Ovary (tissue), 9 donors: ENCODE data around the gene ANKFN1. TPM values are rescaled to one million over a fixed set of nuclear protein-coding genes. Genes with fewer than 3 reads are reported as not detected.

Experiments used
- DNase-seq, 5 donors: peaks; one replicate each; pipeline ENCODE4 v3.0.0-alpha.2; 2019 to 2020
- H3K27ac ChIP-seq, 2 donors: fragments of 200-600 bp; one replicate each; pipeline versions ENCODE4 v1.5.1 to v1.8.0; 2019 to 2022
- H3K27me3 ChIP-seq: fragments of 200-600 bp; one replicate; pipeline ENCODE4 v1.8.0; 2022
- H3K36me3 ChIP-seq: fragments of 200-600 bp; sonication (generic); one replicate; pipeline ENCODE4 v1.5.1; 2019
- H3K4me1 ChIP-seq: one replicate; pipeline ENCODE4 v1.8.1; 2013; ENCODE audit warnings: mild to moderate bottlenecking, moderate library complexity; ENCODE audit not compliant: insufficient read depth
- H3K4me3 ChIP-seq: fragments of 200-600 bp; sonication (generic); one replicate; pipeline ENCODE4 v1.5.1; 2017
- H3K9me3 ChIP-seq, 2 donors: fragments of 200-600 bp in 1 of 2; sonication (generic) in 1 of 2; one replicate each; pipeline versions ENCODE4 v1.5.1 to v1.8.1; 2013 to 2019; ENCODE audit warnings: mild to moderate bottlenecking in 1 of 2, moderate library complexity in 1 of 2
- CTCF ChIP-seq, 3 donors: fragments of 450-650 bp in 2 of 3; fragments of 200-600 bp in 1 of 3; IDR thresholded peaks; one replicate each; pipeline versions ENCODE4 v1.5.1 to v1.8.0; 2016 to 2022; ENCODE audit warnings: antibody characterized with exemption in 3 of 3, mild to moderate bottlenecking in 1 of 3
- EP300 ChIP-seq: sonication (generic); formaldehyde crosslinking; IDR thresholded peaks from one replicate; pipeline ENCODE4 v1.6.1; 2017; ENCODE audit warnings: antibody characterized with exemption
- POLR2A ChIP-seq: fragments of 450-650 bp; IDR thresholded peaks from one replicate; pipeline ENCODE4 v1.6.1; 2017; ENCODE audit warnings: antibody characterized with exemption, mild to moderate bottlenecking, moderate library complexity
- WGBS, 3 donors: extraction: QIAGEN DNeasy Blood & Tissue Kit in 1 of 3; methylation state at CpG; one replicate each; pipeline versions ENCODE4 v1.1.5 to v1.1.7; 2013 to 2017; 5-methylcytosine and 5-hydroxymethylcytosine counted together
- intact Hi-C, 4 donors: fragments of 100-400 bp; cut with DNase I; formaldehyde crosslinking; loops; one replicate each; pipeline versions ENCODE4 v1.11.0 to v1.15.1; 2022 to 2023
- polyA plus RNA-seq, 2 donors: library from polyadenylated mRNA; stranded (reverse); fragments of 200-250 nt in 1 of 2; fragments of 350-450 nt in 1 of 2; fragmentation: Illumina TruSeq in 1 of 2; extraction: RNeasy Lipid Tissue Mini Kit (QIAGEN cat#74804) in 1 of 2; gene quantifications; one replicate each; pipeline ENCODE4 v1.2.3, GENCODE V29; 2013 to 2014
- total RNA-seq, 7 donors: library from RNA; depleted of rRNA in 2 of 7; stranded (reverse); fragments of >200 nt in 2 of 7; fragmentation: NEBNext Ultra II Directional in 3 of 7; extraction: Animal tissue kit (Norgen Biotek cat#: 25700) in 3 of 7; gene quantifications; one replicate each; pipeline versions ENCODE4 v1.1.0 to v1.2.4, GENCODE V29; 2016 to 2023
- donor health status: DM: no; HTN: no; CAD: no; lungs with moderate emphysema.
- donor health status: DM: no; HTN: no; CAD: no.
- donor health status: Bipolar disorder and iron deficiency.
- donor health status: DM: yes; HTN: yes; CAD: no.
- donor health status: DM: no; HTN: no; CAD: no.
- donor health status: DM: yes; HTN: yes; CAD: no.

ANKFN1 gene
- total and polyA plus RNA-seq, 9 donors, result 0.02 to 4.4 (median 0.54) TPM; not detected in 3

- no peak for TF ChIP-seq CTCF (IDR thresholded peaks at IDR 0.05)
- DNase-seq, result no peak
- Histone ChIP-seq H3K4me1 (no peaks in the 10 kb centered on the region), H3K27ac (no peak overlapping the region), H3K27me3 (no peaks in the 10 kb centered on the region), H3K36me3 (no peaks in the 10 kb centered on the region), H3K4me3 (no peak overlapping the region), H3K9me3 (no peaks in the 10 kb centered on the region)
- intact Hi-C loops, result no loop called here
- WGBS, 3 donors, result 18 to 29% (median 26%) methylated on average over 2 of the region's 2 CpGs
Measured at GRCh38 chr17:56359518-56359917, 206.2 kb downstream of the ANKFN1 start.

- Histone ChIP-seq H3K27me3 (no peaks in the 10 kb centered on the region), H3K36me3 (no peaks in the 10 kb centered on the region), H3K4me1 (no peaks in the 10 kb centered on the region), H3K4me3 (no peak overlapping the region), H3K9me3 (no peaks in the 10 kb centered on the region), H3K27ac (no peak overlapping the region)
- DNase-seq, result no peak
- TF ChIP-seq POLR2A, result no peak
- no peak for TF ChIP-seq EP300
- no peak for TF ChIP-seq CTCF (IDR thresholded peaks at IDR 0.05)
- intact Hi-C loops, result no loop called here
- WGBS, 3 donors, result 48 to 65% (median 49%) methylated on average over 1 of the region's 1 CpG
Measured at GRCh38 chr17:56367366-56367765, 214.1 kb downstream of the ANKFN1 start.

- no peak for DNase-seq
- intact Hi-C loops, result no loop called here
- WGBS, 3 donors, result 64 to 67% (median 67%) methylated on average over 9 of the region's 9 CpGs
- no peak overlapping the region for H3K27ac ChIP-seq
- H3K4me3 ChIP-seq, result no peak overlapping the region
- no peaks in the 10 kb centered on the region for H3K4me1 ChIP-seq
- no peaks in the 10 kb centered on the region for H3K27me3 ChIP-seq
- H3K9me3 ChIP-seq, result no peaks in the 10 kb centered on the region
- TF ChIP-seq CTCF (IDR thresholded peaks at IDR 0.05) (no peak), POLR2A (no peak)
- no peaks in the 10 kb centered on the region for H3K36me3 ChIP-seq
Measured at GRCh38 chr17:56373981-56374833, 220.9 kb downstream of the ANKFN1 start.

GRCh38 chr17:56389356-56389755 is 236.1 kb downstream of the ANKFN1 start:
- Histone ChIP-seq H3K9me3 (no peaks in the 10 kb centered on the region), H3K27me3 (no peaks in the 10 kb centered on the region), H3K4me1 (no peaks in the 10 kb centered on the region), H3K27ac (no peak overlapping the region), H3K36me3 (no peaks in the 10 kb centered on the region), H3K4me3 (no peak overlapping the region)
- TF ChIP-seq CTCF (IDR thresholded peaks at IDR 0.05) (no peak), POLR2A (no peak), EP300 (no peak)
- DNase-seq, result no peak
- WGBS, 3 donors, result 92 to 98% (median 94%) methylated on average over 1 of the region's 1 CpG
- intact Hi-C loops, result no loop called here
